HepG2 (cell line): ENCODE measurements around the gene DNAJB11. TPM values are rescaled to one million over a fixed set of nuclear protein-coding genes. Genes with fewer than 3 reads are reported as not detected.
A peak's percentile ranks its signal among the peaks of the same experiment; 100 is the strongest.

Source experiments
- GABPA ChIP-seq, 2 experiments: IDR thresholded peaks; 2 replicates each; pipeline ENCODE4 v1.6.1; 2011 to 2016; ENCODE audit warnings: low read depth in 2 of 2, low read length in 1 of 2, missing biosample characterization in 1 of 2, missing genetic modification characterization in 1 of 2
- GATAD1 ChIP-seq: IDR thresholded peaks from 2 replicates; pipeline ENCODE4 v1.6.1; 2016; ENCODE audit warnings: missing genetic modification reagents, missing compliant biosample characterization
- GTF3A ChIP-seq: sonication (generic); formaldehyde crosslinking; conservative IDR thresholded peaks from 2 replicates; pipeline ENCODE4 v1.4.0; 2020; ENCODE audit warnings: mild to moderate bottlenecking, missing genetic modification reagents
- IRF9 ChIP-seq: sonication (generic); formaldehyde crosslinking; IDR thresholded peaks from 2 replicates; pipeline ENCODE4 v1.8.0; 2022; ENCODE audit warnings: missing genetic modification reagents, mild to moderate bottlenecking, borderline replicate concordance
- JARID2 ChIP-seq: sonication (generic); formaldehyde crosslinking; IDR thresholded peaks from 2 replicates; pipeline ENCODE4 v1.8.1; 2023; ENCODE audit warnings: missing genetic modification reagents, inconsistent platforms; ENCODE audit not compliant: insufficient replicate concordance
- MTA3 ChIP-seq: sonication (generic); formaldehyde crosslinking; IDR thresholded peaks from 2 replicates; pipeline ENCODE4 v1.4.0; 2020; ENCODE audit warnings: missing genetic modification reagents
- NFKB2 ChIP-seq: sonication (generic); formaldehyde crosslinking; IDR thresholded peaks from 2 replicates; pipeline ENCODE4 v1.4.0; 2020; ENCODE audit warnings: missing genetic modification reagents, borderline replicate concordance
- PITX1 ChIP-seq: sonication (generic); formaldehyde crosslinking; IDR thresholded peaks from 2 replicates; pipeline ENCODE4 v1.5.1; 2020; ENCODE audit warnings: mild to moderate bottlenecking, missing genetic modification reagents
- PRDM4 ChIP-seq: sonication (generic); formaldehyde crosslinking; IDR thresholded peaks from 2 replicates; pipeline ENCODE4 v1.9.0; 2021; ENCODE audit warnings: missing genetic modification reagents, borderline replicate concordance
- SSRP1 ChIP-seq: IDR thresholded peaks from 2 replicates; pipeline ENCODE4 v1.6.1; 2016; ENCODE audit warnings: control low read depth
- TGIF2 ChIP-seq: IDR thresholded peaks from 2 replicates; pipeline ENCODE4 v1.6.1; 2016; ENCODE audit warnings: control low read depth, missing compliant biosample characterization
- TMF1 ChIP-seq: sonication (generic); formaldehyde crosslinking; IDR thresholded peaks from 2 replicates; pipeline ENCODE4 v1.8.1; 2022; ENCODE audit warnings: low read depth, missing genetic modification reagents
- YY1 ChIP-seq: IDR thresholded peaks from 2 replicates; pipeline ENCODE4 v1.6.1; 2011; ENCODE audit warnings: low read length, low read depth, moderate library complexity, mild to moderate bottlenecking; ENCODE audit not compliant: insufficient read depth, insufficient replicate concordance
- ZBTB21 ChIP-seq: sonication (generic); formaldehyde crosslinking; IDR thresholded peaks from 2 replicates; pipeline ENCODE4 v1.4.0; 2020; ENCODE audit warnings: missing genetic modification reagents
- ZBTB26 ChIP-seq: IDR thresholded peaks from 2 replicates; pipeline ENCODE4 v1.6.1; 2016; ENCODE audit warnings: missing compliant biosample characterization, missing genetic modification reagents, borderline replicate concordance
- ZFX ChIP-seq: sonication (generic); formaldehyde crosslinking; IDR thresholded peaks from 2 replicates; pipeline ENCODE4 v1.4.0; 2020; ENCODE audit warnings: mild to moderate bottlenecking, low read depth, missing genetic modification reagents, moderate library complexity
- ZMYM2 ChIP-seq: sonication (generic); formaldehyde crosslinking; IDR thresholded peaks from 2 replicates; pipeline ENCODE4 v1.8.0; 2022; ENCODE audit warnings: mild to moderate bottlenecking, missing genetic modification reagents
- ZNF24 ChIP-seq: fragments of 450-650 bp; IDR thresholded peaks from 2 replicates; pipeline ENCODE4 v1.6.1; 2017; ENCODE audit warnings: antibody characterized with exemption, mild to moderate bottlenecking
- ZNF317 ChIP-seq: sonication (generic); formaldehyde crosslinking; IDR thresholded peaks from 2 replicates; pipeline ENCODE4 v1.5.0; 2020; ENCODE audit warnings: mild to moderate bottlenecking, missing genetic modification reagents
- ZNF343 ChIP-seq: sonication (generic); formaldehyde crosslinking; IDR thresholded peaks from 2 replicates; pipeline ENCODE4 v1.4.0; 2020; ENCODE audit warnings: mild to moderate bottlenecking, missing genetic modification reagents
- ZNF468 ChIP-seq: sonication (generic); formaldehyde crosslinking; IDR thresholded peaks from 2 replicates; pipeline ENCODE4 v1.8.0; 2022; ENCODE audit warnings: mild to moderate bottlenecking, moderate library complexity, missing genetic modification reagents
- ZNF562 ChIP-seq: sonication (generic); formaldehyde crosslinking; IDR thresholded peaks from 2 replicates; pipeline ENCODE4 v1.8.0; 2022; ENCODE audit warnings: missing genetic modification reagents, borderline replicate concordance
- ZNF570 ChIP-seq: sonication (generic); formaldehyde crosslinking; IDR thresholded peaks from 2 replicates; pipeline ENCODE4 v1.4.0; 2020; ENCODE audit warnings: mild to moderate bottlenecking, missing genetic modification reagents, borderline replicate concordance
- ZNF746 ChIP-seq: sonication (generic); formaldehyde crosslinking; IDR thresholded peaks from 2 replicates; pipeline ENCODE4 v1.8.0; 2022; ENCODE audit warnings: mild to moderate bottlenecking, missing genetic modification reagents
- ZNF75D ChIP-seq: sonication (generic); formaldehyde crosslinking; IDR thresholded peaks from 2 replicates; pipeline ENCODE4 v1.8.1; 2023; ENCODE audit warnings: missing genetic modification reagents, mild to moderate bottlenecking, borderline replicate concordance
- ZNF773 ChIP-seq: sonication (generic); formaldehyde crosslinking; IDR thresholded peaks from 2 replicates; pipeline ENCODE4 v1.4.0; 2020; ENCODE audit warnings: missing genetic modification reagents, borderline replicate concordance
- polyA plus RNA-seq, 8 experiments: library from polyadenylated mRNA; depleted of rRNA in 3 of 8; stranded (reverse) in 7 of 8; unstranded in 1 of 8; fragments of >200 nt; fragmentation: Illumina TruSeq in 4 of 8; extraction: Trizol in 4 of 8; gene quantifications; 2 replicates each; pipeline versions ENCODE4 v1.2.1 to v1.2.3, GENCODE V29; 2011 to 2016; ENCODE audit warnings: low read depth in 4 of 8, missing spikeins in 1 of 8, mixed read lengths in 1 of 8; ENCODE audit not compliant: insufficient read depth in 1 of 8
- total RNA-seq, 5 experiments: library from RNA; depleted of rRNA; stranded (reverse); fragments of >200 nt; fragmentation: Illumina TruSeq; extraction: Trizol; gene quantifications; 2 replicates each; pipeline ENCODE4 v1.2.3, GENCODE V29; 2016; ENCODE audit warnings: low read depth in 1 of 5

DNAJB11 gene
- total and polyA plus RNA-seq, 2 of the 13 experiments (the other 11 are each of a cell fraction or from before 2014, with no cell fraction given) = 41.0 to 132 TPM

- TF ChIP-seq MTA3 (CRISPR knock-in tag) (no peak), GABPA (IDR thresholded peaks at IDR 0.05; ENCODE audit: low read depth, low read length) (no peak), GABPA (CRISPR knock-in tag; IDR thresholded peaks at IDR 0.05; ENCODE audit: low read depth) (peak; percentile 84), GATAD1 (CRISPR knock-in tag) (peak; percentile 98), ZBTB21 (CRISPR knock-in tag) (peak; percentile 98), JARID2 (CRISPR knock-in tag) (no peak), ZNF468 (no peak), ZNF343 (no peak), GTF3A (no peak), SSRP1 (CRISPR knock-in tag) (no peak), TMF1 (CRISPR knock-in tag) (no peak), TGIF2 (CRISPR knock-in tag) (peak; percentile 74; the same call in 1 of the 2 replicates), YY1 (peak; percentile 11), ZFX (CRISPR knock-in tag) (peak; percentile 50; the same call in 1 of the 2 replicates), PITX1 (peak; percentile 39; the same call in 1 of the 2 replicates), ZNF75D (CRISPR knock-in tag) (no peak), NFKB2 (CRISPR knock-in tag) (no peak), ZNF746 (CRISPR knock-in tag) (no peak), ZMYM2 (no peak), ZNF570 (CRISPR knock-in tag) (no peak), ZNF24 (no peak), ZNF317 (CRISPR knock-in tag) (no peak), ZNF773 (CRISPR knock-in tag) (no peak), ZBTB26 (CRISPR knock-in tag) (no peak), IRF9 (no peak), PRDM4 (CRISPR knock-in tag) (no peak), ZNF562 (no peak)
Observed at GRCh38 chr3:186570096-186570940, at the start of gene DNAJB11 (continued).
